ENCODE results near the gene METTL14.

Gene METTL14

DNA sequence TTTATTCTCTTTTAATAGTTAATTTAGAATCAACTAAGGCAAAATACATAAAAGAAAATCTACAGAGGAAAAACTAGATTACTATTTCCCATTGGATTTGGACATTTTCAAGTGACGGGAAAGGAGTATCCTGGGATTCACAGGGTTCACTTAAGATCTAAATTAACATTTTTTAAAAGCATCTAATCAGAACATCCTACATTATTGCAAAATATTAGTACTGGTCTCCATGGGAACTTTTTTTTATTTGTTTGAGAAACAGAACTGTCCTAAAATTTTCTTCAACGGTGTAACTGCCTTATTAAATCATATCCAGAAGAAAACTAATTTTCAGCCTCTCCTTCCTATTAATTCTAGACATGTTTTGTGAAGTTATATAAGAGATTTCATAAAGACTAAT is 69.7 kb downstream of the METTL14 start:
- Histone ChIP-seq H3K9ac (ENCODE audit: low read length) (no peak overlapping the region), H3K27me3 (ENCODE audit: control insufficient read depth, insufficient read depth, low read length) (no peaks in the 10 kb centered on the region), H3K4me3 (ENCODE audit: low read length) (no peak overlapping the region), H3K4me1 (ENCODE audit: control insufficient read depth, insufficient read depth, low read length) (peaks cover 47% of the 10 kb centered on the region), H3K36me3 (ENCODE audit: control insufficient read depth, insufficient read depth, low read length) (no peaks in the 10 kb centered on the region), H3K27ac (ENCODE audit: low read depth, low read length) (peak overlapping the region; percentile 84)

DNA sequence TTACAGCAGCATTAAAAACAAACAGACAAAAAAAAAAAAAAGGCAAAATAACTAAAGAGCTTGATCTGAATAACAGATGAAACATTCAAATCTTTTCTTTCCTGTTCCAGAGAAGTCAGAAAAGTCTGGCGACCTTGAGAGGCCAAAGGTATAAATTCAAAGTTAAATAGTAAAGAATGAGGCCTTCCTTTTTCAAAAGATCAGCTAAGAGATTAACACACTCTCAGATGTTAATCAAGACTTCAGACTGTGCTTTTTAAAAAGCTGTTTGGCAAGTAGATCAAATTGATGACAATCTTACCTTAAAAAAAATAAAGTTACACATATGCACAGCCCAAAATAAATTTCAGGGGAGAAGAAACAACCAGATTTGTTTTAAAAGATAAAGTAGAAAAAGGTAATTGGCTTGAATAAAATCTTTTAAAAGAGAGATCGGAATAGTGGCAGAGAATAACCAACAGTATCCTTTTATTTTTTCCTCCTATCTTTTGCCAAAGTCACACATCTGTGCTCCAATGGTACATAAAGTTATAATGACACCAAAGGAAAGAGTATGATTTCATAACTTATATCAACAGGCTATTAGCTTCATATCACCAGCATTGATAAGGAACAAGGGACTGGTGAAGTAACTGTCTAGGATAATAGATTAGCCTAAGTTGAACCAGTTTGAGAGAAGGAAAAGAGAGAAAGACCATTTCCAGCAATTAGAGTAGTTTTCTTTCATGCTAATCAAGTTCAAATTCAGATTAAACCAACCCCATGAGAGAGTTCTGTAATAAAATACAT is 70.4 kb downstream of the METTL14 start:
- no peaks in the 10 kb centered on the region for H3K36me3 ChIP-seq (ENCODE audit: control insufficient read depth, insufficient read depth, low read length)
- H3K4me1 ChIP-seq (ENCODE audit: control insufficient read depth, insufficient read depth, low read length) = peaks cover 41% of the 10 kb centered on the region
- peak overlapping the region; percentile 84 for H3K27ac ChIP-seq (ENCODE audit: low read depth, low read length)
- H3K9ac ChIP-seq (ENCODE audit: low read length) = no peak overlapping the region
- H3K4me3 ChIP-seq (ENCODE audit: low read length) = no peak overlapping the region
- no peaks in the 10 kb centered on the region for H3K27me3 ChIP-seq (ENCODE audit: control insufficient read depth, insufficient read depth, low read length)

GRCh38 chr4:118756429-118756828 is 71.2 kb downstream of the METTL14 start:
- H3K27me3 ChIP-seq (ENCODE audit: control insufficient read depth, insufficient read depth, low read length) = no peaks in the 10 kb centered on the region
- no peaks in the 10 kb centered on the region for H3K36me3 ChIP-seq (ENCODE audit: control insufficient read depth, insufficient read depth, low read length)
- H3K4me1 ChIP-seq (ENCODE audit: control insufficient read depth, insufficient read depth, low read length) = peaks cover 45% of the 10 kb centered on the region
- no peak overlapping the region for H3K9ac ChIP-seq (ENCODE audit: low read length)
- H3K4me3 ChIP-seq (ENCODE audit: low read length) = no peak overlapping the region
- peak overlapping the region; percentile 84 for H3K27ac ChIP-seq (ENCODE audit: low read depth, low read length)

- Histone ChIP-seq H3K27ac (ENCODE audit: low read depth, low read length) (peak overlapping the region; percentile 84), H3K4me3 (ENCODE audit: low read length) (no peak overlapping the region), H3K4me1 (ENCODE audit: control insufficient read depth, insufficient read depth, low read length) (peaks cover 49% of the 10 kb centered on the region)
Observed at GRCh38 chr4:118756958-118757357, 71.8 kb downstream of the METTL14 start.

DNA sequence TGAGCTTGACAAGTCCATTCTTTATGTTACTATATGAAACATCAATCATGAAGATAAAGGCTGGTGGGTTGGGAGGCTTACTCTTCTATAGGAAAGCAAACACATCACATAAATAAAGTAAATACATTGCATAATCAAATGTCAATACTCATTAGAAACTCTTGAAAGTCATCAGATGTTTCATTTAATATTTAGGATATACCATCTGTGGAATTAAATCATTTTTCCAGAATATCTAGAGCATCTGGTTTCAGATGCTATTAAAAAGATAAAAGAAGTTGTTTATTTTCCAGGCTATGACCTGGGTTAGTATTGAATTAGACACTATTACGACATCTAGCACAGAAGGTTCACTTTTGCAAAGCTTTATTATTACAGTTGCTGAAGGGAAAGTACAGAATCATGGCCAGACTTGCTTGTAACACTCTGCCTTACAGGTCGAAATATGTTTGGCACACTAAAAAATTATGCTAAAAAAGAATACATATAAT is 72.6 kb downstream of the METTL14 start:
- Histone ChIP-seq H3K27me3 (ENCODE audit: control insufficient read depth, insufficient read depth, low read length) (no peaks in the 10 kb centered on the region), H3K9ac (ENCODE audit: low read length) (no peak overlapping the region), H3K4me1 (ENCODE audit: control insufficient read depth, insufficient read depth, low read length) (peaks cover 57% of the 10 kb centered on the region), H3K36me3 (ENCODE audit: control insufficient read depth, insufficient read depth, low read length) (no peaks in the 10 kb centered on the region), H3K4me3 (ENCODE audit: low read length) (no peak overlapping the region), H3K27ac (ENCODE audit: low read depth, low read length) (peak overlapping the region; percentile 84)

More at GRCh38 chr4:118756958-118757357, 71.8 kb downstream of the METTL14 start:
- H3K36me3 ChIP-seq (ENCODE audit: control insufficient read depth, insufficient read depth, low read length) = no peaks in the 10 kb centered on the region
- H3K27me3 ChIP-seq (ENCODE audit: control insufficient read depth, insufficient read depth, low read length) = no peaks in the 10 kb centered on the region
- no peak overlapping the region for H3K9ac ChIP-seq (ENCODE audit: low read length)

DNA sequence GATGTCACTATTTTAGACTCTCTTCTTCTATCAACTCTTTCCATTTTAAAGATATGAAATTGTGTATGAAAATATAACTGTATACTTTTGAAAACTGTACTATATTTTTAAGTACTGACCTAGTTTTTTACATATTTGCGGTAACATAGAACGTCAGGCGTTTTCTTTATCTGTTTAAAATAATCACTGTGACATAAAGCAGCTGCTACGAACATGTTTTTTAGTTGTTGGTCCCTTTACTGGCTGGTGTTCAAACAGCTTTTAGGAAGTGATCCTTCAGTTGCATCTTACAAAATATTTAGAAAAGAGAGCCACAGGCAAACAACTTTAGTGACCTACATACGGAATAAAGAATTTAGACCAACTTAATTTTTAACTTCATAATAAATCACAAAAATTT is 73.1 kb downstream of the METTL14 start:
- Histone ChIP-seq H3K27me3 (ENCODE audit: control insufficient read depth, insufficient read depth, low read length) (no peaks in the 10 kb centered on the region), H3K4me3 (ENCODE audit: low read length) (no peak overlapping the region), H3K9ac (ENCODE audit: low read length) (no peak overlapping the region), H3K27ac (ENCODE audit: low read depth, low read length) (peak overlapping the region; percentile 84), H3K4me1 (ENCODE audit: control insufficient read depth, insufficient read depth, low read length) (peaks cover 59% of the 10 kb centered on the region), H3K36me3 (ENCODE audit: control insufficient read depth, insufficient read depth, low read length) (no peaks in the 10 kb centered on the region)

DNA sequence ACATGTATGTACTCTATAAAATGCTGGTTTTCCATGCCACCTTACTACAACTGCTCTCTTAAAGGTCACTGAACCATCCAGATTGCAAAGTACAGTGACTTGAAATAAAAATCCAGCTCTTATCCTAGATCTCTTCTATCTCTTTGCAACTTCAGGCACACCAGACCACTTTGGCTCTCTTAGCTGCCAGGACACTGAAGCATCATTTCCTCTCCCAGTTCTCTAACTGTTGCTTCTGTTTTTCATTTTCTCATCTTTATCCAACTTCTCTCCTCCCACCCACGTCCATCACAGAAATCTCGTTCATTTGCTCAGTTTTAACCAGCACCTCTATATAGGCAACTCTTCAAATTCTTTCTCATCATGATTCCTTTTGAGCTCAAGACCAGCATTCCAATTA is 74.3 kb downstream of the METTL14 start:
- Histone ChIP-seq H3K27ac (ENCODE audit: low read depth, low read length) (peak overlapping the region; percentile 83), H3K4me3 (ENCODE audit: low read length) (no peak overlapping the region), H3K9ac (ENCODE audit: low read length) (no peak overlapping the region), H3K27me3 (ENCODE audit: control insufficient read depth, insufficient read depth, low read length) (no peaks in the 10 kb centered on the region), H3K4me1 (ENCODE audit: control insufficient read depth, insufficient read depth, low read length) (peaks cover 51% of the 10 kb centered on the region), H3K36me3 (ENCODE audit: control insufficient read depth, insufficient read depth, low read length) (no peaks in the 10 kb centered on the region)

GRCh38 chr4:118760092-118760491 is 74.9 kb downstream of the METTL14 start:
- H3K27ac ChIP-seq (ENCODE audit: low read depth, low read length) = peak overlapping the region; percentile 83
- no peaks in the 10 kb centered on the region for H3K36me3 ChIP-seq (ENCODE audit: control insufficient read depth, insufficient read depth, low read length)
- no peaks in the 10 kb centered on the region for H3K27me3 ChIP-seq (ENCODE audit: control insufficient read depth, insufficient read depth, low read length)
- H3K4me1 ChIP-seq (ENCODE audit: control insufficient read depth, insufficient read depth, low read length) = peaks cover 53% of the 10 kb centered on the region
- no peak overlapping the region for H3K4me3 ChIP-seq (ENCODE audit: low read length)
- H3K9ac ChIP-seq (ENCODE audit: low read length) = no peak overlapping the region

- H3K27ac ChIP-seq (ENCODE audit: low read depth, low read length) = peak overlapping the region; percentile 83
Observed at GRCh38 chr4:118760493-118760892, 75.3 kb downstream of the METTL14 start.

DNA sequence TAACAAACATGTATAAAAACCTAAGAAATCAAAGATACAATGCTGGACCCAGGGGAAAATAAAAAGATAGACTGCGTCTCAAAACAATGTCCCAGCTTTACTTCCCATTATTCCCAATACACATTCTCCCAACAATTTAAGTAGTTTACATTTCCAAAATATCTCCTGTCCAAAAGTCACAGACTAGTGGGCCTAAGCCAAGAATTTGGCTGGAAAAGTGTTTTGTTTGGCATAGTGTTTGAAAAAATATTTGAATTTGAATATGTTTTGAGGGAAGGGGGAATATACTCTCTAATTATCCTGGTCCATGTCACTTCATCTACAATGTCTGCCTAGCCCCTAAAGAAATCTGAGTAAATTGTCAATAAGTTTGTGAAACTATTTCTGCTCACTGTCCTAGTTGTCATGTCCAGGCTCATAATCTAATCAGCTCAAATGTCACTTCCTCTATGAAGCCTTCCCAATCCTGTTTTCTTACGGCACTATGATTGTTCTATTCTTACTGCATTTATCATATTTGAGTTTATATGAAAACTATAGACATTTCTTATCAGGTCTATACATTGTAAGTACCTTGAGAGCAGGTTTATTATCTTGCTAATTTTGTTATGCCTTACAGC is 76.3 kb downstream of the METTL14 start:
- H3K36me3 ChIP-seq (ENCODE audit: control insufficient read depth, insufficient read depth, low read length) = peaks cover 3% of the 10 kb centered on the region
- H3K27ac ChIP-seq (ENCODE audit: low read depth, low read length) = peak overlapping the region; percentile 84
- peaks cover 62% of the 10 kb centered on the region for H3K4me1 ChIP-seq (ENCODE audit: control insufficient read depth, insufficient read depth, low read length)
- H3K9ac ChIP-seq (ENCODE audit: low read length) = no peak overlapping the region
- H3K27me3 ChIP-seq (ENCODE audit: control insufficient read depth, insufficient read depth, low read length) = no peaks in the 10 kb centered on the region
- H3K4me3 ChIP-seq (ENCODE audit: low read length) = no peak overlapping the region

More at GRCh38 chr4:118760493-118760892, 75.3 kb downstream of the METTL14 start:
- no peaks in the 10 kb centered on the region for H3K27me3 ChIP-seq (ENCODE audit: control insufficient read depth, insufficient read depth, low read length)
- H3K4me3 ChIP-seq (ENCODE audit: low read length) = no peak overlapping the region
- no peak overlapping the region for H3K9ac ChIP-seq (ENCODE audit: low read length)
- no peaks in the 10 kb centered on the region for H3K36me3 ChIP-seq (ENCODE audit: control insufficient read depth, insufficient read depth, low read length)
- H3K4me1 ChIP-seq (ENCODE audit: control insufficient read depth, insufficient read depth, low read length) = peaks cover 56% of the 10 kb centered on the region

GRCh38 chr4:118762155-118762554 is 77.0 kb downstream of the METTL14 start:
- Histone ChIP-seq H3K27me3 (ENCODE audit: control insufficient read depth, insufficient read depth, low read length) (no peaks in the 10 kb centered on the region), H3K9ac (ENCODE audit: low read length) (no peak overlapping the region), H3K36me3 (ENCODE audit: control insufficient read depth, insufficient read depth, low read length) (peaks cover 7% of the 10 kb centered on the region), H3K4me3 (ENCODE audit: low read length) (no peak overlapping the region), H3K4me1 (ENCODE audit: control insufficient read depth, insufficient read depth, low read length) (peaks cover 60% of the 10 kb centered on the region), H3K27ac (ENCODE audit: low read depth, low read length) (peak overlapping the region; percentile 84)

- Histone ChIP-seq H3K36me3 (ENCODE audit: control insufficient read depth, insufficient read depth, low read length) (peaks cover 8% of the 10 kb centered on the region), H3K27ac (ENCODE audit: low read depth, low read length) (peak overlapping the region; percentile 95), H3K4me3 (ENCODE audit: low read length) (no peak overlapping the region), H3K4me1 (ENCODE audit: control insufficient read depth, insufficient read depth, low read length) (peaks cover 52% of the 10 kb centered on the region), H3K27me3 (ENCODE audit: control insufficient read depth, insufficient read depth, low read length) (no peaks in the 10 kb centered on the region), H3K9ac (ENCODE audit: low read length) (no peak overlapping the region)
Observed at GRCh38 chr4:118762730-118763477, 77.7 kb downstream of the METTL14 start.
